Measurements from ENCODE around the gene E2F6.

DNA sequence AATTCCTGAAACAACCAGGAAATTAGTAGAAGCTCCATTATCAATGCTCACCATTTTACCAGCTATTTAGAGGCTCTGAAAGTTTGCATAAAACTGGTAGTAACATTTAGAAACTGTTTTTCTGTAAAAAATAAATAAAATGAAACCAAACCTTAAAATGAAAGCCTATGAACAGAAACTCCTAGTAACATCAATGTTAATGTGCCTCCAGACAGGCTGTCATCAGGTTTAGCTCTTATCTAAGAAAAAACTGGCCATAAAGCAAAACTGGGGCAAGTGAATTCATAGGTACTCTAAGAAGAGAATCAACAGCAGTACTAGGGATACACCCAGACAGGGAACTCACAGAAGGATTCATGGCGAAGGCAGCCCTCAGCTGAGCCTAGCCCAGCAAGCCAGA, 8.0 kb downstream of the E2F6 start:
- TF ChIP-seq, protein P1, sequence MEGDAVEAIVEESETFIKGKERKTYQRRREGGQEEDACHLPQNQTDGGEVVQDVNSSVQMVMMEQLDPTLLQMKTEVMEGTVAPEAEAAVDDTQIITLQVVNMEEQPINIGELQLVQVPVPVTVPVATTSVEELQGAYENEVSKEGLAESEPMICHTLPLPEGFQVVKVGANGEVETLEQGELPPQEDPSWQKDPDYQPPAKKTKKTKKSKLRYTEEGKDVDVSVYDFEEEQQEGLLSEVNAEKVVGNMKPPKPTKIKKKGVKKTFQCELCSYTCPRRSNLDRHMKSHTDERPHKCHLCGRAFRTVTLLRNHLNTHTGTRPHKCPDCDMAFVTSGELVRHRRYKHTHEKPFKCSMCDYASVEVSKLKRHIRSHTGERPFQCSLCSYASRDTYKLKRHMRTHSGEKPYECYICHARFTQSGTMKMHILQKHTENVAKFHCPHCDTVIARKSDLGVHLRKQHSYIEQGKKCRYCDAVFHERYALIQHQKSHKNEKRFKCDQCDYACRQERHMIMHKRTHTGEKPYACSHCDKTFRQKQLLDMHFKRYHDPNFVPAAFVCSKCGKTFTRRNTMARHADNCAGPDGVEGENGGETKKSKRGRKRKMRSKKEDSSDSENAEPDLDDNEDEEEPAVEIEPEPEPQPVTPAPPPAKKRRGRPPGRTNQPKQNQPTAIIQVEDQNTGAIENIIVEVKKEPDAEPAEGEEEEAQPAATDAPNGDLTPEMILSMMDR (IDR thresholded peaks at IDR 0.05), result no peak
- no peak for TF ChIP-seq POLR2A (IDR thresholded peaks at IDR 0.05)
- TF ChIP-seq POLR2AphosphoS5 (IDR thresholded peaks at IDR 0.05), result no peak
- no peak for TF ChIP-seq EP300 (IDR thresholded peaks at IDR 0.05)
